GM12878 (cell line): ENCODE measurements around the gene TSR1. TPM values are rescaled to one million over a fixed set of nuclear protein-coding genes. Genes with fewer than 3 reads are reported as not detected.

Experiments used
- ATAC-seq: fragments of 200-7000 bp; cut with Tn5 transposase; 3 replicates; pipeline ENCODE4 v1.9.1; 2020; ENCODE audit warnings: mild to moderate bottlenecking, moderate library complexity
- BruUV-seq: library from RNA; stranded (reverse); fragments of 400-500 nt; replicated peaks from 2 replicates; lab custom pipeline; 2021; lab: Mats Ljungman, UMichigan
- CTCF ChIA-PET: fragments of 300-600 bp; sonication (Branson Sonifier 250); formaldehyde crosslinking; extraction: SDS; loops from one replicate; lab custom pipeline; 2021; ENCODE audit warnings: inconsistent platforms; lab: Yijun Ruan, JAX
- POLR2A ChIA-PET: fragments of 350-600 bp; formaldehyde crosslinking; extraction: SDS; loops from one replicate; lab custom pipeline; 2021; ENCODE audit warnings: inconsistent platforms; lab: Charles Lee
- RAD21 ChIA-PET: fragments of 300-600 bp; sonication (Branson Sonifier 250); formaldehyde crosslinking; loops from one replicate; lab custom pipeline; 2023; ENCODE audit warnings: antibody characterized with exemption; ENCODE audit not compliant: unreplicated experiment; lab: Charles Lee
- SMC1A ChIA-PET: fragments of 300-600 bp; sonication (Branson Sonifier 250); formaldehyde crosslinking; loops from one replicate; lab custom pipeline; 2023; ENCODE audit not compliant: unreplicated experiment, uncharacterized antibody; lab: Charles Lee
- DNase-seq: peaks from one replicate; pipeline ENCODE4 v3.0.0-alpha.2; 2011; ENCODE audit warnings: low read depth, low spot score
- FAIRE-seq: peaks from 3 replicates; lab custom pipeline; 2011; peaks lifted over from hg19 to GRCh38; lab: Jason Lieb, UNC
- H2AFZ ChIP-seq: 2 replicates; pipeline ENCODE4 v1.6.0; 2011; ENCODE audit warnings: low read depth, low read length, control low read depth; ENCODE audit not compliant: control insufficient read depth
- H3K27ac ChIP-seq: 2 replicates; pipeline ENCODE4 v1.5.1; 2011; ENCODE audit warnings: control low read depth; ENCODE audit not compliant: control insufficient read depth, insufficient read depth
- H3K27me3 ChIP-seq, 2 experiments: replicated peaks in 1 of 2; 2 replicates each; pipeline versions ENCODE4 v1.6.0 to v1.6.1; 2011; ENCODE audit warnings: low read length in 1 of 2; ENCODE audit not compliant: control insufficient read depth in 2 of 2, insufficient read depth in 2 of 2
- H3K36me3 ChIP-seq, 2 experiments: 2 replicates each; pipeline ENCODE4 v1.5.1; 2011; ENCODE audit warnings: low read length in 1 of 2; ENCODE audit not compliant: control insufficient read depth in 2 of 2, insufficient read depth in 2 of 2
- H3K4me1 ChIP-seq: 2 replicates; pipeline ENCODE4 v1.6.1; 2011; ENCODE audit warnings: mild to moderate bottlenecking, low read length, moderate library complexity, mixed read lengths; ENCODE audit not compliant: control insufficient read depth, insufficient read depth
- H3K4me2 ChIP-seq: 2 replicates; pipeline ENCODE4 v1.6.0; 2011; ENCODE audit warnings: control low read depth; ENCODE audit not compliant: control insufficient read depth, insufficient read depth
- H3K4me3 ChIP-seq: fragments of 200-600 bp; sonication (generic); 2 replicates; pipeline ENCODE4 v1.5.1; 2016
- H3K79me2 ChIP-seq: 2 replicates; pipeline ENCODE4 v1.6.0; 2011; ENCODE audit warnings: low read length; ENCODE audit not compliant: control insufficient read depth, insufficient read depth
- H3K9ac ChIP-seq: 2 replicates; pipeline ENCODE4 v1.8.0; 2011; ENCODE audit warnings: low read length, control low read depth, mixed read lengths; ENCODE audit not compliant: control insufficient read depth, insufficient read depth
- H3K9me3 ChIP-seq: replicated peaks from 3 replicates; pipeline ENCODE4 v1.5.1; 2011; ENCODE audit warnings: mild to moderate bottlenecking, low read length; ENCODE audit not compliant: control insufficient read depth, insufficient read depth
- H4K20me1 ChIP-seq: 2 replicates; pipeline ENCODE4 v1.6.0; 2011; ENCODE audit not compliant: control insufficient read depth, insufficient read depth
- FOXM1 ChIP-seq: IDR thresholded peaks from 2 replicates; pipeline ENCODE4 v1.6.1; 2012; ENCODE audit warnings: low read depth, mild to moderate bottlenecking, inconsistent platforms, low read length, moderate library complexity
- HDAC6 ChIP-seq: fragments of 200-600 bp; sonication (generic); IDR thresholded peaks from one replicate; pipeline ENCODE4 v1.8.0; 2017; ENCODE audit warnings: antibody characterized with exemption; ENCODE audit not compliant: unreplicated experiment
- MYC ChIP-seq: IDR thresholded peaks from 2 replicates; pipeline ENCODE4 v1.6.1; 2011; ENCODE audit warnings: mild to moderate bottlenecking, low read length, moderate library complexity, inconsistent platforms; ENCODE audit not compliant: insufficient read depth, insufficient replicate concordance, insufficient read length, severe bottlenecking
- NR2C2 ChIP-seq: IDR thresholded peaks from 2 replicates; pipeline ENCODE4 v1.6.1; 2011; ENCODE audit warnings: borderline replicate concordance, low read depth; ENCODE audit not compliant: control insufficient read depth, insufficient read length
- POLR2AphosphoS5 ChIP-seq: IDR thresholded peaks from 2 replicates; pipeline ENCODE4 v1.6.1; 2011; ENCODE audit warnings: mild to moderate bottlenecking, low read length, inconsistent platforms
- STAT1 ChIP-seq: fragments of 450-650 bp; conservative IDR thresholded peaks from 2 replicates; pipeline ENCODE4 v1.6.1; 2014; ENCODE audit warnings: antibody characterized with exemption, mild to moderate bottlenecking
- STAT3 ChIP-seq: IDR thresholded peaks from 2 replicates; pipeline ENCODE4 v1.6.1; 2011; ENCODE audit warnings: low read depth, low read length, improper control_type of control experiment
- ZNF24 ChIP-seq: fragments of 450-650 bp; IDR thresholded peaks from 2 replicates; pipeline ENCODE4 v1.6.1; 2017; ENCODE audit warnings: antibody characterized with exemption, mild to moderate bottlenecking
- WGBS: methylation state at CpG from one replicate; pipeline ENCODE4 v1.1.6; 2016; ENCODE audit warnings: low lambda C conversion rate; ENCODE audit not compliant: insufficient replicate concordance, insufficient coverage; ENCODE audit errors: missing lambda C conversion rate; 5-methylcytosine and 5-hydroxymethylcytosine counted together
- in situ Hi-C: fragments of 300-500 bp; cut with MboI; formaldehyde crosslinking; loops from 9 replicates; pipeline ENCODE4 v1.14.3; 2018; ENCODE audit warnings: mixed read lengths
- intact Hi-C: fragments of 100-400 bp; cut with micrococcal nuclease; formaldehyde crosslinking; loops from one replicate; pipeline ENCODE4 v1.14.2; 2022; ENCODE audit not compliant: unreplicated experiment
- polyA plus RNA-seq, 11 experiments: library from polyadenylated mRNA; depleted of rRNA in 4 of 11; unstranded in 6 of 11; stranded (reverse) in 5 of 11; fragments of >200 nt; fragmentation: Nextera tagmentation in 4 of 11; fragmentation: Illumina TruSeq in 1 of 11; extraction: Ambion mirVana in 4 of 11; extraction: Trizol in 1 of 11; gene quantifications; 1 replicate in 1 of 11; 2 replicates in 10 of 11; pipeline versions ENCODE4 v1.2.1 to v1.2.3, GENCODE V29; 2011 to 2016; ENCODE audit warnings: inconsistent platforms in 2 of 11, missing spikeins in 2 of 11, low read depth in 1 of 11
- total RNA-seq, 4 experiments: library from RNA; depleted of rRNA in 3 of 4; stranded (reverse); fragments of >200 nt in 3 of 4; fragmentation: Illumina TruSeq in 1 of 4; extraction: Trizol in 1 of 4; gene quantifications; 2 replicates each; pipeline versions ENCODE4 v1.2.1 to v1.2.3, GENCODE V29; 2013 to 2021
- TF ChIP-seq, protein P1 (sequence below): IDR thresholded peaks from 2 replicates; pipeline ENCODE4 v1.6.1; 2012; ENCODE audit warnings: mild to moderate bottlenecking, low read depth, low read length
- TF ChIP-seq, protein P2 (sequence below): fragments of 450-650 bp; IDR thresholded peaks from 2 replicates; pipeline ENCODE4 v1.6.1; 2018; ENCODE audit warnings: borderline replicate concordance, mild to moderate bottlenecking; ENCODE audit not compliant: partially characterized antibody
- TF ChIP-seq, protein P3 (sequence below): IDR thresholded peaks from 2 replicates; pipeline ENCODE4 v1.6.1; 2012; ENCODE audit warnings: improper control_type of control experiment, low read depth, low read length; ENCODE audit not compliant: insufficient replicate concordance
- TF ChIP-seq, protein P4 (sequence below): IDR thresholded peaks from 2 replicates; pipeline ENCODE4 v1.6.1; 2012; ENCODE audit warnings: low read depth, low read length, improper control_type of control experiment

TSR1 gene
- total and polyA plus RNA-seq, 10 of the 15 experiments (the other 5 are each of a cell fraction or from before 2014, with no cell fraction given): 14.7 to 100 (median 46.9) TPM

DNA sequence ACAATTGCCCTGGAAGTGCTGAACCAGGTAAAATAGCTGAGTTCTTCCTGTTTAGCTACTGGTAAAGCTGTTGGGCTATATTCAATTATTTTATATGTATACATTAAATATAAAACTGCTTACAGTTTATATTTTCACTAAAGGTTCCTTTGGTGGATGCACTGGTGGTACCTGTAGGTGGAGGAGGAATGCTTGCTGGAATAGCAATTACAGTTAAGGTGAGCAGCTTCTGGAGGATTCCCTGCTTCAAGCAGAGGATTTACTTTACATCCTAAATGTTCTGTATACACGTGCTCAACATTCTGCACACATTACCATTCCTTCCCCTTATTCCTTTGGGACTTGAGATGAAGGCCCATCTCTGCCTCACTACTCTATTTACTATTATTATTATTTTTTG lies 14.9 kb downstream of the TSR1 start:
- no peak for FAIRE-seq
- Histone ChIP-seq H3K4me2 (no peak overlapping the region), H3K27me3 (no peaks in the 10 kb centered on the region), H4K20me1 (no peaks in the 10 kb centered on the region), H3K27ac (no peak overlapping the region), H3K4me3 (no peak overlapping the region), H3K79me2 (no peaks in the 10 kb centered on the region), H3K9me3 (no peaks in the 10 kb centered on the region), H3K36me3 (peaks cover 2 to 27% of the 10 kb centered on the region in 2 experiments), H2AFZ (no peak overlapping the region), H3K9ac (no peak overlapping the region), H3K4me1 (no peaks in the 10 kb centered on the region)
- CTCF ChIA-PET: interaction anchor here (1.3 kb wide), 1 partner anchor 32 kb away, joined by 3 read pairs; no protein-coding TSS in a partner anchor
- WGBS: 47% methylated on average over 1 of the region's 1 CpG
- POLR2A ChIA-PET: no interaction called here
- in situ Hi-C loops (no loop called here), intact Hi-C loops (no loop called here)
- no TSS peak for BruUV-seq
- SMC1A ChIA-PET: interaction anchor here (0.8 to 1.5 kb wide), 2 partner anchors 15 to 58 kb away, joined by 3 read pairs; partner anchors contain the start of gene TSR1
- DNase-seq: no peak
- ATAC-seq: no peak
- RAD21 ChIA-PET: interaction anchor here (0.8 kb wide), 1 partner anchor 15 kb away, joined by 3 read pairs; the partner anchor contains the start of gene TSR1
- TF ChIP-seq, protein P1, sequence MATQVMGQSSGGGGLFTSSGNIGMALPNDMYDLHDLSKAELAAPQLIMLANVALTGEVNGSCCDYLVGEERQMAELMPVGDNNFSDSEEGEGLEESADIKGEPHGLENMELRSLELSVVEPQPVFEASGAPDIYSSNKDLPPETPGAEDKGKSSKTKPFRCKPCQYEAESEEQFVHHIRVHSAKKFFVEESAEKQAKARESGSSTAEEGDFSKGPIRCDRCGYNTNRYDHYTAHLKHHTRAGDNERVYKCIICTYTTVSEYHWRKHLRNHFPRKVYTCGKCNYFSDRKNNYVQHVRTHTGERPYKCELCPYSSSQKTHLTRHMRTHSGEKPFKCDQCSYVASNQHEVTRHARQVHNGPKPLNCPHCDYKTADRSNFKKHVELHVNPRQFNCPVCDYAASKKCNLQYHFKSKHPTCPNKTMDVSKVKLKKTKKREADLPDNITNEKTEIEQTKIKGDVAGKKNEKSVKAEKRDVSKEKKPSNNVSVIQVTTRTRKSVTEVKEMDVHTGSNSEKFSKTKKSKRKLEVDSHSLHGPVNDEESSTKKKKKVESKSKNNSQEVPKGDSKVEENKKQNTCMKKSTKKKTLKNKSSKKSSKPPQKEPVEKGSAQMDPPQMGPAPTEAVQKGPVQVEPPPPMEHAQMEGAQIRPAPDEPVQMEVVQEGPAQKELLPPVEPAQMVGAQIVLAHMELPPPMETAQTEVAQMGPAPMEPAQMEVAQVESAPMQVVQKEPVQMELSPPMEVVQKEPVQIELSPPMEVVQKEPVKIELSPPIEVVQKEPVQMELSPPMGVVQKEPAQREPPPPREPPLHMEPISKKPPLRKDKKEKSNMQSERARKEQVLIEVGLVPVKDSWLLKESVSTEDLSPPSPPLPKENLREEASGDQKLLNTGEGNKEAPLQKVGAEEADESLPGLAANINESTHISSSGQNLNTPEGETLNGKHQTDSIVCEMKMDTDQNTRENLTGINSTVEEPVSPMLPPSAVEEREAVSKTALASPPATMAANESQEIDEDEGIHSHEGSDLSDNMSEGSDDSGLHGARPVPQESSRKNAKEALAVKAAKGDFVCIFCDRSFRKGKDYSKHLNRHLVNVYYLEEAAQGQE: no peak
- TF ChIP-seq STAT3 (no peak), HDAC6 (no peak), ZNF24 (no peak), STAT1 (no peak), POLR2AphosphoS5 (no peak), MYC (no peak), NR2C2 (no peak), FOXM1 (no peak)
- TF ChIP-seq, protein P2, sequence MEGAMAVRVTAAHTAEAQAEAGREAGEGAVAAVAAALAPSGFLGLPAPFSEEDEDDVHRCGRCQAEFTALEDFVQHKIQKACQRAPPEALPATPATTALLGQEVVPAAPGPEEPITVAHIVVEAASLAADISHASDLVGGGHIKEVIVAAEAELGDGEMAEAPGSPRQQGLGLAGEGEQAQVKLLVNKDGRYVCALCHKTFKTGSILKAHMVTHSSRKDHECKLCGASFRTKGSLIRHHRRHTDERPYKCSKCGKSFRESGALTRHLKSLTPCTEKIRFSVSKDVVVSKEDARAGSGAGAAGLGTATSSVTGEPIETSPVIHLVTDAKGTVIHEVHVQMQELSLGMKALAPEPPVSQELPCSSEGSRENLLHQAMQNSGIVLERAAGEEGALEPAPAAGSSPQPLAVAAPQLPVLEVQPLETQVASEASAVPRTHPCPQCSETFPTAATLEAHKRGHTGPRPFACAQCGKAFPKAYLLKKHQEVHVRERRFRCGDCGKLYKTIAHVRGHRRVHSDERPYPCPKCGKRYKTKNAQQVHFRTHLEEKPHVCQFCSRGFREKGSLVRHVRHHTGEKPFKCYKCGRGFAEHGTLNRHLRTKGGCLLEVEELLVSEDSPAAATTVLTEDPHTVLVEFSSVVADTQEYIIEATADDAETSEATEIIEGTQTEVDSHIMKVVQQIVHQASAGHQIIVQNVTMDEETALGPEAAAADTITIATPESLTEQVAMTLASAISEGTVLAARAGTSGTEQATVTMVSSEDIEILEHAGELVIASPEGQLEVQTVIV: no peak
- TF ChIP-seq, protein P3, sequence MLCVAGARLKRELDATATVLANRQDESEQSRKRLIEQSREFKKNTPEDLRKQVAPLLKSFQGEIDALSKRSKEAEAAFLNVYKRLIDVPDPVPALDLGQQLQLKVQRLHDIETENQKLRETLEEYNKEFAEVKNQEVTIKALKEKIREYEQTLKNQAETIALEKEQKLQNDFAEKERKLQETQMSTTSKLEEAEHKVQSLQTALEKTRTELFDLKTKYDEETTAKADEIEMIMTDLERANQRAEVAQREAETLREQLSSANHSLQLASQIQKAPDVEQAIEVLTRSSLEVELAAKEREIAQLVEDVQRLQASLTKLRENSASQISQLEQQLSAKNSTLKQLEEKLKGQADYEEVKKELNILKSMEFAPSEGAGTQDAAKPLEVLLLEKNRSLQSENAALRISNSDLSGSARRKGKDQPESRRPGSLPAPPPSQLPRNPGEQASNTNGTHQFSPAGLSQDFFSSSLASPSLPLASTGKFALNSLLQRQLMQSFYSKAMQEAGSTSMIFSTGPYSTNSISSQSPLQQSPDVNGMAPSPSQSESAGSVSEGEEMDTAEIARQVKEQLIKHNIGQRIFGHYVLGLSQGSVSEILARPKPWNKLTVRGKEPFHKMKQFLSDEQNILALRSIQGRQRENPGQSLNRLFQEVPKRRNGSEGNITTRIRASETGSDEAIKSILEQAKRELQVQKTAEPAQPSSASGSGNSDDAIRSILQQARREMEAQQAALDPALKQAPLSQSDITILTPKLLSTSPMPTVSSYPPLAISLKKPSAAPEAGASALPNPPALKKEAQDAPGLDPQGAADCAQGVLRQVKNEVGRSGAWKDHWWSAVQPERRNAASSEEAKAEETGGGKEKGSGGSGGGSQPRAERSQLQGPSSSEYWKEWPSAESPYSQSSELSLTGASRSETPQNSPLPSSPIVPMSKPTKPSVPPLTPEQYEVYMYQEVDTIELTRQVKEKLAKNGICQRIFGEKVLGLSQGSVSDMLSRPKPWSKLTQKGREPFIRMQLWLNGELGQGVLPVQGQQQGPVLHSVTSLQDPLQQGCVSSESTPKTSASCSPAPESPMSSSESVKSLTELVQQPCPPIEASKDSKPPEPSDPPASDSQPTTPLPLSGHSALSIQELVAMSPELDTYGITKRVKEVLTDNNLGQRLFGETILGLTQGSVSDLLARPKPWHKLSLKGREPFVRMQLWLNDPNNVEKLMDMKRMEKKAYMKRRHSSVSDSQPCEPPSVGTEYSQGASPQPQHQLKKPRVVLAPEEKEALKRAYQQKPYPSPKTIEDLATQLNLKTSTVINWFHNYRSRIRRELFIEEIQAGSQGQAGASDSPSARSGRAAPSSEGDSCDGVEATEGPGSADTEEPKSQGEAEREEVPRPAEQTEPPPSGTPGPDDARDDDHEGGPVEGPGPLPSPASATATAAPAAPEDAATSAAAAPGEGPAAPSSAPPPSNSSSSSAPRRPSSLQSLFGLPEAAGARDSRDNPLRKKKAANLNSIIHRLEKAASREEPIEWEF: no peak
- TF ChIP-seq, protein P4, sequence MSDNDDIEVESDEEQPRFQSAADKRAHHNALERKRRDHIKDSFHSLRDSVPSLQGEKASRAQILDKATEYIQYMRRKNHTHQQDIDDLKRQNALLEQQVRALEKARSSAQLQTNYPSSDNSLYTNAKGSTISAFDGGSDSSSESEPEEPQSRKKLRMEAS: no peak
